ENCODE data around the gene SARDH.

The SARDH gene

GRCh38 chr9:133661846-133662540 lies 76.2 kb downstream of the SARDH start:
- no peak for DNase-seq

GRCh38 chr9:133659516-133659915 lies 78.6 kb downstream of the SARDH start:
- no peak for DNase-seq

- DNase-seq: peak; percentile 71 to 83
Measured at GRCh38 chr9:133658442-133659431, 79.4 kb downstream of the SARDH start.

- peak; percentile 26 to 69 for DNase-seq
Measured at GRCh38 chr9:133657120-133657661, 81.0 kb downstream of the SARDH start.

- DNase-seq: no peak
Measured at GRCh38 chr9:133656211-133657119, 81.7 kb downstream of the SARDH start.

- DNase-seq: no peak
Measured at GRCh38 chr9:133655701-133656100, 82.5 kb downstream of the SARDH start.

GRCh38 chr9:133654736-133655657 lies 83.2 kb downstream of the SARDH start:
- peak in 1 of 2 experiments; percentile 13 for DNase-seq

GRCh38 chr9:133653638-133654037 lies 84.5 kb downstream of the SARDH start:
- peak in 1 of 2 experiments; percentile 15 for DNase-seq

- no peak for DNase-seq
Measured at GRCh38 chr9:133650026-133650425, 88.1 kb downstream of the SARDH start.

GRCh38 chr9:133649194-133649593 lies 89.0 kb downstream of the SARDH start:
- no peak for DNase-seq

GRCh38 chr9:133647765-133648469 lies 90.2 kb downstream of the SARDH start:
- no peak for DNase-seq

- no peak for DNase-seq
Measured at GRCh38 chr9:133647148-133647547, 91.0 kb downstream of the SARDH start.

GRCh38 chr9:133645021-133645765 lies 93.0 kb downstream of the SARDH start:
- no peak for DNase-seq

- no peak for DNase-seq
Measured at GRCh38 chr9:133643978-133644760, 94.0 kb downstream of the SARDH start.

- no peak for DNase-seq
Measured at GRCh38 chr9:133643362-133643755, 94.8 kb downstream of the SARDH start.

GRCh38 chr9:133642708-133643361 lies 95.3 kb downstream of the SARDH start:
- no peak for DNase-seq

- DNase-seq: no peak
Measured at GRCh38 chr9:133641861-133642595, 96.1 kb downstream of the SARDH start.

GRCh38 chr9:133641396-133641655 lies 96.8 kb downstream of the SARDH start:
- DNase-seq: no peak

All from NCI-H2081 (cell line).